ENCODE data around the gene FGGY.
A peak's percentile ranks its signal among the peaks of the same experiment; 100 is the strongest.

The FGGY gene

DNA sequence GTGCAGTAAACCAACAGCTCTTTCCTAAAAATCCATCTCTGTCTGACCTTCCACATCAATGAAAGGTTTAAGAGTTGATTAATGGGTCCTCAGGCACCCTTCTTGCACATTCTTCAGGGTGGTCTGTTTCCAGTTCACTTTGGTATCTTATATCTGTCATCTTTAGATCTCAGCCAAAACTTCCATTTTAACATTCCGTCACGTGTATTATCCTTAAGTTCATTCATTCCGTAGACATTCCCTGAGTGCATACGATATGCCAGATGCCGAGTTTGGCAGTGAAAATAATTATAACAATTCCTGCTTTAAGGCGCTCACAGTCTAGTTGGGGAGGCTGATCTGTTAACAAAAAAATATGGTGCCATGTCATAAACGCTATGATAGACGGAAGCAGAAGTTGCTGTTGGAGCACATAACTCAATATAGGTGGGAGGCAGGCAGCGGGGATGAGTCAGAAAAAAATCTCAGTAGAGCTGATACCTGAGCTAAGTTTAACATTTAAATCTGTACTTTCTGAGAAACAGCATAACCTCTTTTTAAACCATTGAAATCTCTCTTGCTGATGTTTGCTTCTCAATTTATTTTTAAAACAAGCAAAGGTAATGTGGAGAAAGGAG, 458.3 kb downstream of the FGGY start:
- no peak overlapping the region for H3K4me3 ChIP-seq
- TF ChIP-seq FOXP2 (optimal IDR thresholded peaks at IDR 0.05; ENCODE audit: control extremely low read depth, extremely low read length, insufficient read depth) = no peak
- no peak for TF ChIP-seq POLR2AphosphoS5 (IDR thresholded peaks at IDR 0.05; ENCODE audit: borderline replicate concordance, low read depth, low read length)
- TF ChIP-seq EZH2 (IDR thresholded peaks at IDR 0.05) = no peak
- H3K36me3 ChIP-seq (ENCODE audit: insufficient read depth, low read length) = no peaks in the 10 kb centered on the region
- DNase-seq (ENCODE audit: low read depth, low spot score) = no peak
- no peak overlapping the region for H3K27ac ChIP-seq
- H3K9me3 ChIP-seq (ENCODE audit: low read depth, low read length) = no peaks in the 10 kb centered on the region
- no peak overlapping the region for H3K9ac ChIP-seq (ENCODE audit: insufficient read length)

GRCh38 chr1:59757197-59757747, 460.4 kb downstream of the FGGY start:
- no peak overlapping the region for H3K4me3 ChIP-seq
- no peaks in the 10 kb centered on the region for H3K9me3 ChIP-seq (ENCODE audit: low read depth, low read length)
- H3K36me3 ChIP-seq (ENCODE audit: insufficient read depth, low read length) = no peaks in the 10 kb centered on the region
- TF ChIP-seq EZH2 (IDR thresholded peaks at IDR 0.05) (no peak), POLR2AphosphoS5 (IDR thresholded peaks at IDR 0.05; ENCODE audit: borderline replicate concordance, low read depth, low read length) (no peak)
- no peak overlapping the region for H3K9ac ChIP-seq (ENCODE audit: insufficient read length)
- DNase-seq (ENCODE audit: low read depth, low spot score) = no peak
- no peak overlapping the region for H3K27ac ChIP-seq

- no peak overlapping the region for H3K27ac ChIP-seq
- DNase-seq (ENCODE audit: low read depth, low spot score) = peak; percentile 64
- no peaks in the 10 kb centered on the region for H3K36me3 ChIP-seq (ENCODE audit: insufficient read depth, low read length)
- TF ChIP-seq EZH2 (IDR thresholded peaks at IDR 0.05) (no peak), FOXP2 (optimal IDR thresholded peaks at IDR 0.05; ENCODE audit: control extremely low read depth, extremely low read length, insufficient read depth) (no peak), POLR2AphosphoS5 (IDR thresholded peaks at IDR 0.05; ENCODE audit: borderline replicate concordance, low read depth, low read length) (no peak; the same call in 1 of the 2 replicates)
- H3K4me3 ChIP-seq = peak overlapping the region; percentile 72
- H3K9ac ChIP-seq (ENCODE audit: insufficient read length) = peak overlapping the region; percentile 62
- H3K9me3 ChIP-seq (ENCODE audit: low read depth, low read length) = no peaks in the 10 kb centered on the region
Measured at GRCh38 chr1:59759156-59759925, 462.4 kb downstream of the FGGY start.

- no peak for TF ChIP-seq FOXP2 (optimal IDR thresholded peaks at IDR 0.05; ENCODE audit: control extremely low read depth, extremely low read length, insufficient read depth)
- TF ChIP-seq EZH2 (IDR thresholded peaks at IDR 0.05) = no peak
- no peak for TF ChIP-seq POLR2AphosphoS5 (IDR thresholded peaks at IDR 0.05; ENCODE audit: borderline replicate concordance, low read depth, low read length)
- Histone ChIP-seq H3K9ac (ENCODE audit: insufficient read length) (no peak overlapping the region), H3K36me3 (ENCODE audit: insufficient read depth, low read length) (no peaks in the 10 kb centered on the region), H3K9me3 (ENCODE audit: low read depth, low read length) (no peaks in the 10 kb centered on the region), H3K27ac (no peak overlapping the region), H3K4me3 (no peak overlapping the region)
- no peak for DNase-seq (ENCODE audit: low read depth, low spot score)
Measured at GRCh38 chr1:59761443-59761842, 464.5 kb downstream of the FGGY start.

DNA sequence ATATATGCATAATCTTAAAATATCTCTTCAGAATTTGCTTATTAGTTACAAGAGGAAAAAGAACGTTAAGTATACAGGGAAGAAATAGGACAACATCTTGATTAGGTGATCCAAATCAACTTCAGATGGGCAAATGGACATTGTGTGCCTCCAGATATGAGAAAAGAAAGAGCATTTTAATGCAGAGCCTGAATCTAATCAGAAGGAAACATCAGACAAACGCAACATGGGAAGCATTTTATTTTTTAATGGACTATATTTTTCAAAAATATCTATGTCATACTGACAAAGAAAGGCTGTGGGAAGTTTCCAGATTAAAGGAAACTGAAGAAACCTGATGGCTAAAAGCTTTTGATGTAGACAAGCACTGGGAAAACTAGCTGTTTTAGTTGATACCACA, 466.5 kb downstream of the FGGY start:
- Histone ChIP-seq H3K9ac (ENCODE audit: insufficient read length) (no peak overlapping the region), H3K27ac (no peak overlapping the region), H3K4me3 (no peak overlapping the region), H3K36me3 (ENCODE audit: insufficient read depth, low read length) (no peaks in the 10 kb centered on the region), H3K9me3 (ENCODE audit: low read depth, low read length) (no peaks in the 10 kb centered on the region)
- TF ChIP-seq EZH2 (IDR thresholded peaks at IDR 0.05) (no peak), POLR2AphosphoS5 (IDR thresholded peaks at IDR 0.05; ENCODE audit: borderline replicate concordance, low read depth, low read length) (no peak), FOXP2 (optimal IDR thresholded peaks at IDR 0.05; ENCODE audit: control extremely low read depth, extremely low read length, insufficient read depth) (no peak)
- DNase-seq (ENCODE audit: low read depth, low spot score) = no peak

GRCh38 chr1:59765011-59765730, 468.3 kb downstream of the FGGY start:
- DNase-seq (ENCODE audit: low read depth, low spot score) = no peak
- Histone ChIP-seq H3K9me3 (ENCODE audit: low read depth, low read length) (no peaks in the 10 kb centered on the region), H3K36me3 (ENCODE audit: insufficient read depth, low read length) (no peaks in the 10 kb centered on the region), H3K4me3 (no peak overlapping the region), H3K9ac (ENCODE audit: insufficient read length) (peak overlapping the region; percentile 66), H3K27ac (no peak overlapping the region)
- TF ChIP-seq EZH2 (IDR thresholded peaks at IDR 0.05) = no peak
- TF ChIP-seq FOXP2 (optimal IDR thresholded peaks at IDR 0.05; ENCODE audit: control extremely low read depth, extremely low read length, insufficient read depth) = no peak
- TF ChIP-seq POLR2AphosphoS5 (IDR thresholded peaks at IDR 0.05; ENCODE audit: borderline replicate concordance, low read depth, low read length) = no peak

GRCh38 chr1:59766227-59766855, 469.4 kb downstream of the FGGY start:
- no peak for DNase-seq (ENCODE audit: low read depth, low spot score)
- peak overlapping the region; percentile 66 for H3K9ac ChIP-seq (ENCODE audit: insufficient read length)
- TF ChIP-seq POLR2AphosphoS5 (IDR thresholded peaks at IDR 0.05; ENCODE audit: borderline replicate concordance, low read depth, low read length) (0 out of 2 replicates have a peak, but pooled peaks have one; percentile 25), FOXP2 (optimal IDR thresholded peaks at IDR 0.05; ENCODE audit: control extremely low read depth, extremely low read length, insufficient read depth) (no peak)
- no peaks in the 10 kb centered on the region for H3K9me3 ChIP-seq (ENCODE audit: low read depth, low read length)
- H3K4me3 ChIP-seq = peak overlapping the region; percentile 69
- no peaks in the 10 kb centered on the region for H3K36me3 ChIP-seq (ENCODE audit: insufficient read depth, low read length)
- peak overlapping the region; percentile 97 for H3K27ac ChIP-seq

DNA sequence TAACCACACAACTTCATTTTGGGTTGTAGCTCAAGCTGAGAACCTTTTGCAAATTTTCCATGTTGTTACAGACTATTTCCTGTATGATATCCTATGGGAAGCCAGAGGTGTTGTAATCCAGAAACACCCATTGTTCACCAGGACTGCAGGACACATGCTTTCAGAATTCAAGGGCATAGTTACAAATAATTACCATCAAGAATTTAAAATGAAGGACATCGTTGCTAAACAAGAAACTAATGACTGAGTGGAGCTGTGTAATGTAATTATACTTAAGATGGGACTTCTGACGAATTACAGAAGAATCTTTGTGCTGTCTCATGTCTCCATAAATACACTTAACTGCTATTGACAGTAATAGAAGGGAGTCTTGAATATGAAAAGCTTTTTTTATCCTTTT, 470.2 kb downstream of the FGGY start:
- peak; percentile 82 for DNase-seq (ENCODE audit: low read depth, low spot score)
- peak overlapping the region; percentile 97 for H3K27ac ChIP-seq
- H3K36me3 ChIP-seq (ENCODE audit: insufficient read depth, low read length) = no peaks in the 10 kb centered on the region
- TF ChIP-seq POLR2AphosphoS5 (IDR thresholded peaks at IDR 0.05; ENCODE audit: borderline replicate concordance, low read depth, low read length) = peak; percentile 23; the same call in 1 of the 2 replicates
- no peak for TF ChIP-seq FOXP2 (optimal IDR thresholded peaks at IDR 0.05; ENCODE audit: control extremely low read depth, extremely low read length, insufficient read depth)
- no peak for TF ChIP-seq EZH2 (IDR thresholded peaks at IDR 0.05)
- peak overlapping the region; percentile 69 for H3K4me3 ChIP-seq
- H3K9ac ChIP-seq (ENCODE audit: insufficient read length) = peak overlapping the region; percentile 66
- no peaks in the 10 kb centered on the region for H3K9me3 ChIP-seq (ENCODE audit: low read depth, low read length)
